Prostate gland (tissue), 2 donors: Measurements from ENCODE around the gene GNRH2. TPM values are rescaled to one million over a fixed set of nuclear protein-coding genes. Genes with fewer than 3 reads are reported as not detected.

Source experiments
- DNase-seq: peaks from one replicate; pipeline ENCODE4 v3.0.0-alpha.2; 2019; ENCODE audit warnings: low spot score
- H3K27ac ChIP-seq, 2 donors: fragments of 200-600 bp; sonication (generic); 2 replicates each; pipeline ENCODE4 v1.5.1; 2017 to 2019
- H3K27me3 ChIP-seq: fragments of 200-600 bp; sonication (generic); replicated peaks from 2 replicates; pipeline ENCODE4 v1.5.1; 2019; ENCODE audit not compliant: insufficient read depth
- H3K36me3 ChIP-seq, 2 donors: fragments of 200-600 bp; sonication (generic); 1 replicate in 1 of 2; 2 replicates in 1 of 2; pipeline versions ENCODE4 v1.5.1 to v1.8.1; 2017 to 2019
- H3K4me1 ChIP-seq: fragments of 200-600 bp; sonication (generic); replicated peaks from 2 replicates; pipeline ENCODE4 v1.5.1; 2019
- H3K4me3 ChIP-seq, 2 donors: fragments of 200-600 bp; sonication (generic); 2 replicates each; pipeline ENCODE4 v1.5.1; 2017 to 2019
- H3K9me3 ChIP-seq: fragments of 200-600 bp; sonication (generic); 2 replicates; pipeline ENCODE4 v1.5.1; 2017
- POLR2A ChIP-seq: fragments of 450-650 bp; IDR thresholded peaks from one replicate; pipeline ENCODE4 v1.6.1; 2016; ENCODE audit warnings: antibody characterized with exemption, mild to moderate bottlenecking
- POLR2AphosphoS5 ChIP-seq: sonication (generic); formaldehyde crosslinking; IDR thresholded peaks from one replicate; pipeline ENCODE4 v1.6.1; 2017; ENCODE audit warnings: antibody characterized with exemption
- WGBS: methylation state at CpG from one replicate; pipeline ENCODE4 v1.1.5; 2018; 5-methylcytosine and 5-hydroxymethylcytosine counted together
- intact Hi-C: fragments of 100-400 bp; cut with DNase I; formaldehyde crosslinking; loops from one replicate; pipeline ENCODE4 v1.14.2; 2022
- total RNA-seq, 2 donors: library from RNA; depleted of rRNA; stranded (reverse); fragments of >200 nt; gene quantifications; one replicate each; pipeline ENCODE4 v1.1.0, GENCODE V29; 2016
- TF ChIP-seq, protein P1 (sequence below), 4 experiments: fragments of 200-600 bp in 2 of 4; fragments of 450-650 bp in 2 of 4; sonication (generic) in 2 of 4; IDR thresholded peaks; 1 replicate in 3 of 4; 2 replicates in 1 of 4; pipeline ENCODE4 v1.5.1; 2016 to 2019; ENCODE audit warnings: antibody characterized with exemption in 4 of 4, mild to moderate bottlenecking in 2 of 4, moderate library complexity in 2 of 4

GNRH2 gene
- total RNA-seq, 2 donors from 2014 or later, result not detected

- no peaks in the 10 kb centered on the region for H3K9me3 ChIP-seq
- H3K4me1 ChIP-seq, result no peaks in the 10 kb centered on the region
- no peak for DNase-seq
- no peaks in the 10 kb centered on the region for H3K27me3 ChIP-seq
- H3K4me3 ChIP-seq, result no peak overlapping the region
- H3K27ac ChIP-seq, result no peak overlapping the region
- TF ChIP-seq, protein P1, sequence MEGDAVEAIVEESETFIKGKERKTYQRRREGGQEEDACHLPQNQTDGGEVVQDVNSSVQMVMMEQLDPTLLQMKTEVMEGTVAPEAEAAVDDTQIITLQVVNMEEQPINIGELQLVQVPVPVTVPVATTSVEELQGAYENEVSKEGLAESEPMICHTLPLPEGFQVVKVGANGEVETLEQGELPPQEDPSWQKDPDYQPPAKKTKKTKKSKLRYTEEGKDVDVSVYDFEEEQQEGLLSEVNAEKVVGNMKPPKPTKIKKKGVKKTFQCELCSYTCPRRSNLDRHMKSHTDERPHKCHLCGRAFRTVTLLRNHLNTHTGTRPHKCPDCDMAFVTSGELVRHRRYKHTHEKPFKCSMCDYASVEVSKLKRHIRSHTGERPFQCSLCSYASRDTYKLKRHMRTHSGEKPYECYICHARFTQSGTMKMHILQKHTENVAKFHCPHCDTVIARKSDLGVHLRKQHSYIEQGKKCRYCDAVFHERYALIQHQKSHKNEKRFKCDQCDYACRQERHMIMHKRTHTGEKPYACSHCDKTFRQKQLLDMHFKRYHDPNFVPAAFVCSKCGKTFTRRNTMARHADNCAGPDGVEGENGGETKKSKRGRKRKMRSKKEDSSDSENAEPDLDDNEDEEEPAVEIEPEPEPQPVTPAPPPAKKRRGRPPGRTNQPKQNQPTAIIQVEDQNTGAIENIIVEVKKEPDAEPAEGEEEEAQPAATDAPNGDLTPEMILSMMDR (IDR thresholded peaks at IDR 0.05), result no peak
- TF ChIP-seq POLR2A, result no peak
- no peak for TF ChIP-seq POLR2AphosphoS5
- intact Hi-C loops, result no loop called here
- WGBS, result 83% methylated on average over 13 of the region's 13 CpGs
- no peaks in the 10 kb centered on the region for H3K36me3 ChIP-seq
Measured at GRCh38 chr20:3094848-3095629, 51.6 kb downstream of the GNRH2 start.

Other genes starting within 250 kb of the GNRH2 start
- 10 to 100 TPM in 1 of 2 donors, 1 to 10 TPM in 1; 7.4 to 35.5 TPM for gene CPXM1, start 243.0 kb upstream of the GNRH2 start, total RNA-seq
- gene C20orf141, start 228.6 kb upstream of the GNRH2 start, total RNA-seq, result 1 to 10 TPM in 1 of 2 donors, not detected in 1; 4.4 TPM
- not detected for gene TMEM239, start 227.3 kb upstream of the GNRH2 start, total RNA-seq
- 10 to 100 TPM; 54.8 to 58.1 TPM for gene PCED1A, start 203.0 kb upstream of the GNRH2 start, total RNA-seq
- 10 to 100 TPM; 27.5 to 37.3 TPM for gene VPS16, start 202.9 kb upstream of the GNRH2 start, total RNA-seq
- 10 to 100 TPM; 57.7 to 83.6 TPM for gene PTPRA, start 170.1 kb upstream of the GNRH2 start, total RNA-seq
- 100 to 1,000 TPM in 1 of 2 donors, 10 to 100 TPM in 1; 75.8 to 129 TPM for gene MRPS26, start 2.4 kb downstream of the GNRH2 start, total RNA-seq
- gene OXT, start 28.0 kb downstream of the GNRH2 start, total RNA-seq, result 1 to 10 TPM in 1 of 2 donors, not detected in 1; 9.8 TPM
- gene AVP, start 41.1 kb downstream of the GNRH2 start, total RNA-seq, result 1 to 10 TPM in 1 of 2 donors, not detected in 1; 3.1 TPM
- 10 to 100 TPM; 14.5 to 22.2 TPM for gene FASTKD5, start 116.2 kb downstream of the GNRH2 start, total RNA-seq
- 10 to 100 TPM in 1 of 2 donors, 1 to 10 TPM in 1; 7.1 to 12.0 TPM for gene UBOX5, start 116.2 kb downstream of the GNRH2 start, total RNA-seq
- 10 to 100 TPM; 23.7 to 29.1 TPM for gene LZTS3, start 129.9 kb downstream of the GNRH2 start, total RNA-seq
- gene DDRGK1, start 161.1 kb downstream of the GNRH2 start, total RNA-seq, result 100 to 1,000 TPM in 1 of 2 donors, 10 to 100 TPM in 1; 87.5 to 126 TPM
- 10 to 100 TPM; 43.9 to 48.0 TPM for gene ITPA, start 165.9 kb downstream of the GNRH2 start, total RNA-seq
- 10 to 100 TPM in 1 of 2 donors, 1 to 10 TPM in 1; 9.2 to 12.7 TPM for gene SLC4A11, start 195.6 kb downstream of the GNRH2 start, total RNA-seq